Pons (tissue), 1 donor: ENCODE measurements around the gene DIPK1A.

Experiments used
- DNase-seq: peaks from one replicate; pipeline ENCODE4 v3.0.0-alpha.2; 2016; ENCODE audit warnings: low spot score

The DIPK1A gene

DNA sequence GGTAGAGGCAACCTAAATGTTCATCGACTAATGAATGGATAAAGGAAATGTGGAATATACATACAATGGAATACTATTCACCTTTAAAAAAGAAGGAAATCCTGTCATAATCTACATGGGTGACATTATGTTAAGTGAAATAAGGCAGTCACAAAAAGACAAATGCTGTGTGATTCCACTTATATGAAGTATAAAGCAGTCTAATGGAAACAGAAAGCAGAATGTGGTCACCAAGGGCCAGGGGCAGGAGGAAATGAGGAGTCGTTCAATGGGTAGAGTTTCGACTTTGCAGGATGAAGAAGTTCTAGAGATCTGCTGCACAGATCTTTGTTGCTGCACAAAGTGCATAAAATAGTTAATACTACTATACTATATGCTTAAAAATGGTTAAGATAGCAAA, 7.8 kb downstream of the DIPK1A start:
- no peak for DNase-seq

- DNase-seq = no peak
Observed at GRCh38 chr1:92952714-92953113, 8.5 kb downstream of the DIPK1A start.

- no peak for DNase-seq
Observed at GRCh38 chr1:92951141-92951582, 10.1 kb downstream of the DIPK1A start.

- peak; percentile 69 for DNase-seq
Observed at GRCh38 chr1:92949937-92950817, 11.1 kb downstream of the DIPK1A start.

- no peak for DNase-seq
Observed at GRCh38 chr1:92948071-92948470, 13.2 kb downstream of the DIPK1A start.

GRCh38 chr1:92945748-92946270, 15.5 kb downstream of the DIPK1A start:
- DNase-seq = peak; percentile 87

GRCh38 chr1:92944901-92945747, 16.1 kb downstream of the DIPK1A start:
- peak; percentile 65 for DNase-seq

DNA sequence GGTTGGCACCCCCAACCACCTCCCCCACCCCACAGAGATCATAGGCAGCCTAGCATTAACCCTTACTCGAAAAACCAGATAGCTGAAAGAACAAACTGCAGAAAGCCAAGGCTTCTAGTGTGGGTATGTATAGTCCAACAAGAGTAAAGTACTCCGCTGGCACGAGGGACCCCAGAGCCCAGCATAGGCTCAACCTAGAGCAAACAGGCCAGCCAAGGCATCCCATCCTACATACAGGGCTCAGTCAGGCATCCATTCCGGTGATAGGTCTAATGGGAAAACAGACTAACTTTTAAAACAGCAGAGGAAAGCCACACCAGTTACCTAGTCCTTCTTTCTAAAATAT, 17.8 kb downstream of the DIPK1A start:
- no peak for DNase-seq

DNA sequence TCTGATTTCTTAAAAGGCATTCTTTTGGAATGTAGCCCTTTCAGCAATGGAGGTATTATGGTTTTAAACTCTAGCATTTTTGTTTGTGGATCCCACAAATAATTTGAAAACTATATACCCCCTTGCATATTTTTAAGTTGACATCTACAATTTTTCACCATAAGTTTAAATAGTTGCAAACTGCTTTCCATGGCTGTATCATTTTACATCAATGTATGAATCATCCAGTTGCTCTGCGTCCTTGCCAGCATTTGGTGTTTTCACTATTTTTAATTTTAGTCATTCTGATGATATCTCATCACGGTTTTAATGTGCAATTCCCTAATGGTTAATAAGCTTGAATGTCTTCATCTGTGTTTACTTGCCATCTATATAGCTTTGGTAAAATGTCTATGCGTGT, 20.7 kb downstream of the DIPK1A start:
- no peak for DNase-seq

GRCh38 chr1:92937731-92938130, 23.5 kb downstream of the DIPK1A start:
- no peak for DNase-seq

DNA sequence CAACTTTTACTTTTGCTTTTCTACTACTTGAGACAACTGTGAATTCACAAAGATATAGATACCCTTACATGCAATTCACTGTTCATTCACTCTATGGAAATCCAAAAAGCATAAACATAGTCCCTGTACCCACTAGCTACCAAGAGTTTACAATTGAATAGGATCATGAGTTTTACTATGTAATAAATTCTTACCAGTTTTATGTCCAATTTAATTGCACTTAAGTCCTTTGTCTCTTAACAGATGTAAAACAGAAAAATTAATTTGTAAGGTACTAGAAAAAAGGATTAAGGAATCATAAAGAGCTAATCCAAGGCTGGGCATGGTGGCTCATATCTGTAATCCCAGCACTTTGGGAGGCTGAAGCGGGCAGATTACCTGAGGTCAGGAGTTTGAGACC, 24.4 kb downstream of the DIPK1A start:
- no peak for DNase-seq

DNA sequence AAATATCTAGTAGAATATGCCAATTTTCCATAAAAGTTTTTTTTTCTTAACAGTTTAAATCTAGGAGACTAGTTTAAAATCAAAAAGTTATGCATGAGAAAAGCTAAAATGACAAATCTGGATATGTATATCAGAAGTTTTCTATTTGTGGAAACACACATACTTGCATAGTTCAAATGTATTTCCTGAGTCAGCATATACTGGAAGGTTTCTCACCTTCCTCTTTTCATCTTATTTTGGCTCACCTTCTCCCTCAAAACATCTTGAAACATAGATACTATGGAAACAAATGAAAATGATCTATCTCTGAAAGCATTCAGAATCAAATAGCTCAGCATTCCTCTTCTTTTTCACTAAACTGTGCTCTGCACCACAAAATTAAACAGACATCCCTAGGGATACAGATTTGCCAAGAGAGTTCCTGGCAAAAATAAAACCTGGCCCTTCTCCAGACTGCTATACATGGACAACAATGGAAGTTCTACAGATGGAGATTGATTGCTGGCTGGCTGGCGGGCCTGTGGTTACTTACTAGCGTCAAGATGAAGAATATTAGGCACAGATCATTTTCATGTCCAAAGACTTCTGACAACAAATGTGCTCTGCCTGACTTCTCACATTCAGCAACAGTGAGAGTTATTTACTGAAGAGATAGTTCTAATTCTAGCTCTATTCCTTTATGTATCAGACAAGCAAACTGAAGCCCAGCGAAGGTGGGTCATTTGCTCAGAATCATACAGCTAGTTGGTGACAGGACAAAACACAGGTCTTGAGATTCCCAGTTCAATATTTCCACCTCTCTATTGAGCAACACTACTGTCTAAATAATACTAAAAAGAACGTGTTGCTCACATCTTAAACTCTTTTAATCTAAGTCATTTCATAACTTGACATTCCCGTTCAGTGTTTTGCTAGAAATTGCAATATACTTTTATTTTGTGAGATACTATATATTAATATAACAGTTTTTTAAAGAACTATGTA, 26.6 kb downstream of the DIPK1A start:
- DNase-seq = peak; percentile 85

- DNase-seq = no peak
Observed at GRCh38 chr1:92933459-92933858, 27.8 kb downstream of the DIPK1A start.

DNA sequence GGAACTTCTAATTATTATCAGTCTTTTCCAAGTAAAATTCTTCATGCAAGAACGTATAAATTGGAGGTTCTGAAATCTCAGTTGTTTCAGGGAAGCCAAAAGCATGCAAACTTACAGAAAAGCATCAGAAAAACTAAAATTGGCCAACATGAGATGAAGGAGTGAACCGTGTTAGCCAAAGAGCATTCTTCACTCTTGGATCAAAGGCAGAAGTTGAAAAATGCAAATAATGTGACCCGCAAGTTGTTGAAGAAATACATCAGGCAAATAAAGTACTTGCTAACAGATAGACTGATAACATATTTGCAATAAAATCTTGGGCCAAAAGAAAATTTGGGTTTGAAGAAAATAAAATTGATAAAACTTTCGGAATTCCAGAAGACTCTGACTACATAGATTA, 29.6 kb downstream of the DIPK1A start:
- DNase-seq = no peak

DNA sequence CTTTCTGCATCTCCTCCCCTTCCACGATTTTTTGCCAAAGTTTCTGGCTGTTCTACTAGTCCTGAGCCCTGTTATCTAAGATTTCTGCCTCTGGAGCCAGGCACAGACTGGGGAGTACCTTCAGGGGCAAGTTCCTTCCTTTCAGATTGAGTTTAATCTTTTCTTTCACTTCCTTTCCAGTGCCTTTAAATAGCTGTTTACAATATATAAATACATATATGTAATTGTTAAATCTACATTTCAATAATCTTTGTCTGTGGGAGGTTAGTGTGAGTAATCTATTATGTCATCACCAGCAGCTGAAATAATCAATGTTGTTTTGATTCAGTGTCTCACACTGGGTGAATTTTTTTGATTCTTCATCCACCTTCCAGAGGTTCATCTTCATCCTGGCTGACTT, 31.8 kb downstream of the DIPK1A start:
- no peak for DNase-seq

- no peak for DNase-seq
Observed at GRCh38 chr1:92927870-92928269, 33.4 kb downstream of the DIPK1A start.

- DNase-seq = no peak
Observed at GRCh38 chr1:92926873-92927272, 34.4 kb downstream of the DIPK1A start.

DNA sequence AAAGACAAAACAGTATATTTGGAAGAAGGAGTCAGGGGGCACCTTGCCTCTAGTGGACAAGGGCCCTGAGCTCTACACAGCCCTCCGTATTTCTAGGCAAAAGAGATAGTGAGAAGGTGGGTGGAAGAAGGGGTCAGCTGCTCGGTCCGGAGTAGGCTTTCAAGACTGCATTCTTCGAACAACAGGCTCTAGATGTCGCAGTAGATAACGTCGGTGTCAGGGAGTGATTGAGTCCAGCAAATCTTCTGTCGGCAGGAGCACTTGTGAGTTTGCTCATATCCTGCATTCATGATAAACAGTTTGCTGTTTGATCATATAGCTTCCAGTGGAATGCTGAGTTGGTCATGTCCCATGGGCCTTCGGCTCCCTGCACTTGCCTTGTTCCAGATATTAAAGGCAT, 36.8 kb downstream of the DIPK1A start:
- no peak for DNase-seq

DNA sequence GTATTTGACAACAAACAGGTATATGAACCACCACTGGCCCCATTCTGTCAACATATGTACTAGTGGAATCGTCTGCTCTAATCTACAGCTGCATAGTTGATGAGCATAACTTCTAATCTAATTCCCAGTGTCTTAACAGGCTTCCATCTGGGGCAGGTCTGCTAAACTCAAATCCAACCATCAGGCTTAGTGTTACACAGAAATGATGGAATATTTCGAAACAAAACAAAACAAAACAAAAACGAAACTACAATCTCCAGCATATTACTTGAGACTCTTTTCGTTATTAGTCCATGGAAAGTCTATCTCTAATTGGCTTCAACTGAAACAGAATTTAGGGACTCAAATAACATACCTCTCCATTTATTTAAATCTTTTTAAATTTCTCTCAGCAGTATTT, 37.6 kb downstream of the DIPK1A start:
- DNase-seq = no peak

- no peak for DNase-seq
Observed at GRCh38 chr1:92922356-92923035, 38.8 kb downstream of the DIPK1A start.
